Mesenchymal stem cell (in vitro differentiated cells and primary cell): ENCODE measurements around the gene ST6GALNAC2. TPM values are rescaled to one million over a fixed set of nuclear protein-coding genes. Genes with fewer than 3 reads are reported as not detected.

ENCODE experiments used
- DNase-seq: peaks from one replicate; pipeline ENCODE4 v3.0.0-alpha.2; 2013
- H2AFZ ChIP-seq: one replicate; pipeline ENCODE4 v1.6.1; 2013; ENCODE audit warnings: low read depth, mild to moderate bottlenecking, control low read depth, inconsistent platforms, low read length, moderate library complexity
- H2AK5ac ChIP-seq: 2 replicates; pipeline ENCODE4 v1.6.1; 2013; ENCODE audit warnings: low read length, moderate library complexity, mild to moderate bottlenecking, inconsistent platforms; ENCODE audit not compliant: severe bottlenecking
- H2BK120ac ChIP-seq: one replicate; pipeline ENCODE4 v1.6.1; 2013; ENCODE audit warnings: low read depth, mild to moderate bottlenecking, inconsistent platforms, low read length, moderate library complexity
- H2BK12ac ChIP-seq, 2 experiments: one replicate each; pipeline ENCODE4 v1.6.1; 2013; ENCODE audit warnings: inconsistent platforms in 2 of 2, low read length in 2 of 2, mild to moderate bottlenecking in 2 of 2, moderate library complexity in 2 of 2, control low read depth in 1 of 2
- H2BK15ac ChIP-seq: one replicate; pipeline ENCODE4 v1.6.1; 2013; ENCODE audit warnings: mild to moderate bottlenecking, low read depth, inconsistent platforms; ENCODE audit not compliant: poor library complexity, severe bottlenecking
- H2BK5ac ChIP-seq: 2 replicates; pipeline ENCODE4 v1.6.1; 2013; ENCODE audit warnings: low read depth, mild to moderate bottlenecking, low read length, control low read depth, inconsistent platforms; ENCODE audit not compliant: poor library complexity, severe bottlenecking
- H3K14ac ChIP-seq, 2 experiments: one replicate each; pipeline ENCODE4 v1.6.1; 2013; ENCODE audit warnings: inconsistent platforms in 2 of 2, low read length in 2 of 2, control low read depth in 1 of 2, mild to moderate bottlenecking in 1 of 2, moderate library complexity in 1 of 2
- H3K18ac ChIP-seq, 2 experiments: one replicate each; pipeline ENCODE4 v1.6.1; 2013; ENCODE audit warnings: inconsistent platforms in 2 of 2, low read length in 2 of 2, control low read depth in 1 of 2, low read depth in 1 of 2, mild to moderate bottlenecking in 1 of 2
- H3K23ac ChIP-seq, 2 experiments: one replicate each; pipeline ENCODE4 v1.6.1; 2013; ENCODE audit warnings: inconsistent platforms in 2 of 2, low read length in 2 of 2, mild to moderate bottlenecking in 2 of 2, moderate library complexity in 2 of 2, control low read depth in 1 of 2
- H3K27ac ChIP-seq: 2 replicates; pipeline ENCODE4 v1.5.1; 2013; ENCODE audit warnings: mild to moderate bottlenecking, moderate library complexity, low read length, control low read depth, inconsistent platforms; ENCODE audit not compliant: poor library complexity, severe bottlenecking
- H3K27me3 ChIP-seq, 2 experiments: 2 replicates each; pipeline versions ENCODE4 v1.6.1 to v1.7.0; 2013; ENCODE audit warnings: low read length in 2 of 2, mild to moderate bottlenecking in 2 of 2, moderate library complexity in 2 of 2, control low read depth in 1 of 2, inconsistent platforms in 1 of 2; ENCODE audit not compliant: control insufficient read depth in 1 of 2, insufficient read depth in 1 of 2
- H3K36me3 ChIP-seq, 2 experiments: 2 replicates each; pipeline versions ENCODE4 v1.6.1 to v1.7.0; 2013; ENCODE audit warnings: low read length in 2 of 2, control low read depth in 1 of 2, inconsistent platforms in 1 of 2, low read depth in 1 of 2, mild to moderate bottlenecking in 1 of 2; ENCODE audit not compliant: insufficient read depth in 2 of 2, control insufficient read depth in 1 of 2
- H3K4ac ChIP-seq, 2 experiments: one replicate each; pipeline ENCODE4 v1.6.1; 2013; ENCODE audit warnings: inconsistent platforms in 2 of 2, low read length in 2 of 2, mild to moderate bottlenecking in 2 of 2, moderate library complexity in 2 of 2, control low read depth in 1 of 2, low read depth in 1 of 2
- H3K4me1 ChIP-seq: 2 replicates; pipeline ENCODE4 v1.6.1; 2013; ENCODE audit warnings: low read depth, low read length, control low read depth; ENCODE audit not compliant: control insufficient read depth, insufficient read depth
- H3K4me2 ChIP-seq: 2 replicates; pipeline ENCODE4 v1.6.1; 2013; ENCODE audit warnings: low read length, mild to moderate bottlenecking, inconsistent platforms; ENCODE audit not compliant: poor library complexity, severe bottlenecking
- H3K4me3 ChIP-seq, 2 experiments: 2 replicates each; pipeline versions ENCODE4 v1.5.1 to v1.7.0; 2013; ENCODE audit warnings: low read length in 2 of 2, mild to moderate bottlenecking in 2 of 2, control low read depth in 1 of 2, low read depth in 1 of 2; ENCODE audit not compliant: insufficient read depth in 1 of 2
- H3K79me1 ChIP-seq: replicated peaks from 2 replicates; pipeline ENCODE4 v1.6.1; 2013; ENCODE audit warnings: mild to moderate bottlenecking, control low read depth, low read length, inconsistent platforms; ENCODE audit not compliant: poor library complexity, severe bottlenecking
- H3K9ac ChIP-seq: 2 replicates; pipeline ENCODE4 v1.7.0; 2013; ENCODE audit warnings: mild to moderate bottlenecking, low read length, moderate library complexity
- H3K9me3 ChIP-seq: 2 replicates; pipeline ENCODE4 v1.7.0; 2013; ENCODE audit warnings: mild to moderate bottlenecking, low read length; ENCODE audit not compliant: control insufficient read depth
- H4K8ac ChIP-seq: one replicate; pipeline ENCODE4 v1.6.1; 2013; ENCODE audit warnings: inconsistent platforms, mild to moderate bottlenecking, low read length, moderate library complexity
- H4K91ac ChIP-seq: one replicate; pipeline ENCODE4 v1.6.1; 2013; ENCODE audit warnings: mild to moderate bottlenecking, low read length, inconsistent platforms
- WGBS: methylation state at CpG from one replicate; pipeline ENCODE4 v1.1.7; 2013; ENCODE audit warnings: mixed read lengths; 5-methylcytosine and 5-hydroxymethylcytosine counted together
- polyA plus RNA-seq, 2 experiments: library from polyadenylated mRNA; stranded (reverse); fragments of 200-250 nt; gene quantifications; one replicate each; pipeline ENCODE4 v1.2.3, GENCODE V29; 2013

ST6GALNAC2 gene
- polyA plus RNA-seq (2013, experiment 1 of 2): 0.72 TPM
- 0.78 TPM for polyA plus RNA-seq (2013, experiment 2 of 2)

- no peak within 1 kb of the TSS for H2AK5ac ChIP-seq
- H3K27ac ChIP-seq: no peak within 1 kb of the TSS
- H3K18ac ChIP-seq: peak within 1 kb of the TSS; percentile 77
- H3K36me3 ChIP-seq: no peaks in the 10 kb centered on the region
- no peak within 1 kb of the TSS for H3K4ac ChIP-seq
- H3K9me3 ChIP-seq: no peaks in the 10 kb centered on the region
- H3K27me3 ChIP-seq: peaks cover 37 to 66% of the 10 kb centered on the region in 2 experiments
- peaks cover 15% of the 10 kb centered on the region for H3K4me1 ChIP-seq
- peak within 1 kb of the TSS; percentile 82 for H3K4me2 ChIP-seq
- H2BK12ac ChIP-seq: peak within 1 kb of the TSS in 1 of 2 experiments; percentile 90
- no peak within 1 kb of the TSS for H2BK120ac ChIP-seq
- no peaks in the 10 kb centered on the region for H3K79me1 ChIP-seq
- peak within 1 kb of the TSS in 1 of 2 experiments; percentile 71 for H3K14ac ChIP-seq
- no peak within 1 kb of the TSS for H2BK5ac ChIP-seq
- H3K9ac ChIP-seq: peak within 1 kb of the TSS; percentile 61
- H2BK15ac ChIP-seq: peak within 1 kb of the TSS; percentile 26
- peak within 1 kb of the TSS; percentile 32 to 75 for H3K4me3 ChIP-seq
- H2AFZ ChIP-seq: peak within 1 kb of the TSS; percentile 56
- peak within 1 kb of the TSS; percentile 89 for H4K91ac ChIP-seq
- peak within 1 kb of the TSS; percentile 48 for H4K8ac ChIP-seq
- peak; percentile 55 for DNase-seq
- 2% methylated on average over 76 of the region's 84 CpGs for WGBS
- H3K23ac ChIP-seq: peak within 1 kb of the TSS in 1 of 2 experiments; percentile 75
Measured at GRCh38 chr17:76585649-76586593, at the start of gene ST6GALNAC2. TSS of gene ST6GALNAC2 (minus strand) at chr17:76585860. CDS start at chr17:76585808, 52 bp downstream.

- WGBS: 66% methylated on average over 5 of the region's 5 CpGs
- Histone ChIP-seq H3K14ac (no peak overlapping the region), H3K27me3 (peaks cover 0 to 8% of the 10 kb centered on the region in 2 experiments)
Measured at GRCh38 chr17:76635039-76635438, 49.4 kb upstream of the ST6GALNAC2 start.

GRCh38 chr17:76633628-76634328, 48.1 kb upstream of the ST6GALNAC2 start:
- Histone ChIP-seq H2AK5ac (no peak overlapping the region), H2BK120ac (no peak overlapping the region), H3K9ac (no peak overlapping the region), H2BK12ac (peak overlapping the region in 1 of 2 experiments; percentile 10), H2BK5ac (no peak overlapping the region), H3K4me3 (no peak overlapping the region), H2AFZ (no peak overlapping the region), H3K4me1 (no peaks in the 10 kb centered on the region), H3K23ac (no peak overlapping the region), H3K79me1 (no peaks in the 10 kb centered on the region), H3K27me3 (peaks cover 0 to 12% of the 10 kb centered on the region in 2 experiments), H3K27ac (no peak overlapping the region), H3K36me3 (no peaks in the 10 kb centered on the region), H3K18ac (peak overlapping the region in 1 of 2 experiments; percentile 63), H4K91ac (peak overlapping the region; percentile 72), H3K14ac (no peak overlapping the region), H3K9me3 (no peaks in the 10 kb centered on the region), H2BK15ac (peak overlapping the region; percentile 63), H3K4ac (no peak overlapping the region), H3K4me2 (no peak overlapping the region), H4K8ac (no peak overlapping the region)
- 95% methylated on average over 14 of the region's 14 CpGs for whole genome bisulfite sequencing
- DNase-seq: no peak

More at GRCh38 chr17:76635039-76635438, 49.4 kb upstream of the ST6GALNAC2 start:
- Histone ChIP-seq H4K91ac (peak overlapping the region; percentile 40), H2BK5ac (no peak overlapping the region), H2AFZ (no peak overlapping the region), H2AK5ac (no peak overlapping the region), H2BK12ac (no peak overlapping the region), H3K4me2 (no peak overlapping the region), H3K4me3 (no peak overlapping the region), H2BK120ac (peak overlapping the region; percentile 54), H3K4me1 (no peaks in the 10 kb centered on the region), H4K8ac (peak overlapping the region; percentile 55), H3K36me3 (no peaks in the 10 kb centered on the region), H3K79me1 (no peaks in the 10 kb centered on the region), H3K4ac (no peak overlapping the region), H2BK15ac (no peak overlapping the region), H3K18ac (no peak overlapping the region), H3K23ac (no peak overlapping the region), H3K9ac (no peak overlapping the region), H3K9me3 (no peaks in the 10 kb centered on the region), H3K27ac (no peak overlapping the region)
- peak; percentile 67 for DNase-seq
